HT1080 (cell line): ENCODE measurements around the gene SPEF2. TPM values are rescaled to one million over a fixed set of nuclear protein-coding genes. Genes with fewer than 3 reads are reported as not detected.
A peak's percentile ranks its signal among the peaks of the same experiment; 100 is the strongest.

ENCODE experiments used
- DNase-seq: peaks from one replicate; pipeline ENCODE4 v3.0.0-alpha.2; 2015; ENCODE audit warnings: low read depth
- total RNA-seq: library from RNA; depleted of rRNA; stranded (reverse); fragments of >200 nt; shearing (Covaris generic); gene quantifications from 2 replicates; pipeline ENCODE4 v1.2.3, GENCODE V29; 2014

The SPEF2 gene
- total RNA-seq, 1 experiment from 2014 or later, result 1.1 TPM

- DNase-seq, result no peak
Observed at GRCh38 chr5:35717718-35718117, 100.1 kb downstream of the SPEF2 start.

GRCh38 chr5:35735718-35736117, 118.1 kb downstream of the SPEF2 start:
- no peak for DNase-seq

- peak; percentile 6 for DNase-seq
Observed at GRCh38 chr5:35736280-35736679, 118.6 kb downstream of the SPEF2 start.

GRCh38 chr5:35741126-35741716, 123.6 kb downstream of the SPEF2 start:
- DNase-seq, result no peak

- no peak for DNase-seq
Observed at GRCh38 chr5:35741971-35742370, 124.3 kb downstream of the SPEF2 start.

GRCh38 chr5:35743644-35744043, 126.0 kb downstream of the SPEF2 start:
- no peak for DNase-seq

- peak; percentile 9 for DNase-seq
Observed at GRCh38 chr5:35745193-35745592, 127.5 kb downstream of the SPEF2 start.

GRCh38 chr5:35745660-35746059, 128.0 kb downstream of the SPEF2 start:
- no peak for DNase-seq

GRCh38 chr5:35752012-35752411, 134.3 kb downstream of the SPEF2 start:
- no peak for DNase-seq

- DNase-seq, result no peak
Observed at GRCh38 chr5:35753500-35753899, 135.8 kb downstream of the SPEF2 start.

GRCh38 chr5:35754481-35754880, 136.8 kb downstream of the SPEF2 start:
- DNase-seq, result no peak

- no peak for DNase-seq
Observed at GRCh38 chr5:35755966-35756365, 138.3 kb downstream of the SPEF2 start.

- DNase-seq, result no peak
Observed at GRCh38 chr5:35758151-35758724, 140.6 kb downstream of the SPEF2 start.

GRCh38 chr5:35761541-35761940, 143.9 kb downstream of the SPEF2 start:
- no peak for DNase-seq

- no peak for DNase-seq
Observed at GRCh38 chr5:35762368-35762767, 144.7 kb downstream of the SPEF2 start.

- DNase-seq, result no peak
Observed at GRCh38 chr5:35765921-35766320, 148.3 kb downstream of the SPEF2 start.

GRCh38 chr5:35771300-35771699, 153.6 kb downstream of the SPEF2 start:
- peak; percentile 4 for DNase-seq

GRCh38 chr5:35771839-35772238, 154.2 kb downstream of the SPEF2 start:
- no peak for DNase-seq

- DNase-seq, result peak; percentile 8
Observed at GRCh38 chr5:35773967-35774366, 156.3 kb downstream of the SPEF2 start.

GRCh38 chr5:35776757-35777156, 159.1 kb downstream of the SPEF2 start:
- peak; percentile 5 for DNase-seq

- peak; percentile 74 for DNase-seq
Observed at GRCh38 chr5:35777358-35778087, 159.9 kb downstream of the SPEF2 start.

GRCh38 chr5:35778259-35778769, 160.7 kb downstream of the SPEF2 start:
- DNase-seq, result no peak

GRCh38 chr5:35780236-35780635, 162.6 kb downstream of the SPEF2 start:
- no peak for DNase-seq
